NCI-H1105 (cell line): Measurements from ENCODE around the gene ROR2.

Source experiments
- DNase-seq: peaks from one replicate; lab custom pipeline; 2025; lab: John Stamatoyannopoulos, UW

ROR2 gene

DNA sequence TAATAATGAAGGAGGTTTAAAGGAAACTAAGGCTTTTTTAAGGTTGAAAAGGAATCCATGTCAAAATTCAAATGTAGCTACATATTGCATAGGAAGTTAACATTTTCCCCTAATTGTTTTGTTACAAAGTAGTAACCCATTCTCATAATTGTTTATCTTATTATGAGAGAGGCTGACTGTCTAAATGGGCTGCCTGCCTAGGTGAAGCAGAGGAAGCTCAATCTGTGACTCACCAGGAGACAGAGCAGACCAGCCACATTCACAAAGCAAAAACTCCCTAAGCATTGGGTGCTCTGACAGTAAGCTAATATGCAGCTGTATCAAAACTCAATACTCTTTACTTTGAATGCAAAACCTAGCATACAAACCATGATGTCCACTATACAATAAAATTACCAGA is 208.5 kb downstream of the ROR2 start:
- DNase-seq, result no peak

DNA sequence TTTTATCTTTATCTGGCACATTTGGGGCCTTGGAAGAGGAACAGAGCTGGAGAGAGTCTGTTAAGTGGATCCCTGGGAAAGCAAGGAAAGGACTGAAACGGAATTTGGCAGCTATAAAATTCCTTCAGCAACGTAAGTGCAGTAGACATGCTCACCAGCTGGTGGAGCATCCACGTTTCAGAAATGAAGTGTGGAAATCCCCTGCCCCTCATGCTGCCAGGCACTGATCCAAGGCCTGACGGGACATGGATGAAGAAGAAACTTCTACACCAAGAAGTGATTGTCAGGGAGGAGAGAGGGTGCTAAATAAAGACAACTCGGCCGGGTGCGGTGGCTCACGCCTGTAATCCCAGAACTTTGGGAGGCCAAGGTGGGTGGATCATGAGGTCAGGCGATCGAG is 209.3 kb downstream of the ROR2 start:
- DNase-seq, result no peak

DNA sequence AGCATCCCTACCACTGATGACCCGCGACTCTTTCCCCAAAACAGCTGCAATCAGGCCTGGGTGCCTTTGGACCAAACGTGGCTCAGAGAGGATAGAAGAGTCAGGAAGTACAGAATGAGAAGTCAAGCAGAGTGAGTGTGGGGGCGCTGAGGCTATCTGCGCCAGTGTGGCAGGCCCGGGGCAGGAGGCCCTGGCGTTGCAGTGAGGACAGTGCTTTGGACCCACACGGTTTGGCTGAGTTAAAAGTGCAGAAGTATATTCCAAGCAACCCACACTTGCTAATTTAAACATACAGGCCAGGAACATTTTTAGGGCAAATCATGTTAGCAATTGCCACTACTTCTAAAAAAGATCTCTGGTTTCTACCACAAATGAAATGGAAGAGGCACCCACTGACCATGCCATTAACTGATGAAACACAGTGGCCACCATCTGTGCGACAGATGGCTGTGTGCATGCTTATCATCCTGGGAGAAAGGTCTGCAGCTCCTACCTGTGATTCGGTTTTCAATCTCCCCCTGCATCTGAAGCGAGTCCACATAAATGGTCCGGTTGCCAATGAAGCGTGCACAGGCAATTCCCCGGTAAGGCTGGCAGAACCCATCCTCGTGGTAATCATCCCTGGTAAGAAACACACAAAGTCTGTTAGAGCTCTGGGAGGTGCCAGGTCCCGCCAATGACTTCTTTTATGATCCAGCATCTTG is 213.0 kb downstream of the ROR2 start:
- DNase-seq, result no peak

DNA sequence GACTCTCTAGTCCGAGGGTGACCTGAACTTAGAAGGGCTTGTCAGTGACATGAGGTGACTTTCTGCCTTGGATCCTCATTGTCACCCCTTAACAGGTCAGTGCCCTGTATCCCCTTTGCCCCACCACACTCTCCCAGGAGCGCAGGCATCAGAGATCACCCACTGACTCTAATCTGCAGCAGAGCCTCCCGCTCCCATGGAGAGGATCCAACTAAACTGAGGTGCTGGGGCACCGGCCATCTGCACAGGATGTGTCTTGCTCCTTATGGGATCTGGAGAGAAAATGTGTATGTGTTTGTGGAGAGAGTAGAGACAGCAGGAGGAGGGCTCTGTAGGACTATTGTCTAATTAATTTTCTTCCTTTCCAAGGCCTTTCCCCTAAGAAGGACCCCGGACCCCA is 213.7 kb downstream of the ROR2 start:
- no peak for DNase-seq

DNA sequence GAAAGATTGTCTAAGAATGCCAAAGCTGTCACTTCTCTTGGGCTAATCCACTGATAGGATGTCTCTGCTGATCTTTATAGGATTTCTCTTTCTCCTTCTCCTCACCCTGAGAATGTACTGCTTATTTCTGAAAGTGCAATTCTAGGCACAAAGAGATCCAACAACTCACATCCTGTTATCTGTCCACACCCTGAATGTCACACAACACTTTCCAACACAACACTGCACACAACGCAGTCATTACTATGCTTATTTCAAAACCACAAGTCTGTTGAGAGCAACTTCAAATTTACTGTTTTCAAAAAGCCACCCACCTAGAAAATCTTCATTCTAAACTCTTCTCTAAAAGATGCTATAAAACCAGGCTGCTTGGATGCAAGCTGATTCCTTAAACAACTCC is 215.0 kb downstream of the ROR2 start:
- DNase-seq, result no peak

DNA sequence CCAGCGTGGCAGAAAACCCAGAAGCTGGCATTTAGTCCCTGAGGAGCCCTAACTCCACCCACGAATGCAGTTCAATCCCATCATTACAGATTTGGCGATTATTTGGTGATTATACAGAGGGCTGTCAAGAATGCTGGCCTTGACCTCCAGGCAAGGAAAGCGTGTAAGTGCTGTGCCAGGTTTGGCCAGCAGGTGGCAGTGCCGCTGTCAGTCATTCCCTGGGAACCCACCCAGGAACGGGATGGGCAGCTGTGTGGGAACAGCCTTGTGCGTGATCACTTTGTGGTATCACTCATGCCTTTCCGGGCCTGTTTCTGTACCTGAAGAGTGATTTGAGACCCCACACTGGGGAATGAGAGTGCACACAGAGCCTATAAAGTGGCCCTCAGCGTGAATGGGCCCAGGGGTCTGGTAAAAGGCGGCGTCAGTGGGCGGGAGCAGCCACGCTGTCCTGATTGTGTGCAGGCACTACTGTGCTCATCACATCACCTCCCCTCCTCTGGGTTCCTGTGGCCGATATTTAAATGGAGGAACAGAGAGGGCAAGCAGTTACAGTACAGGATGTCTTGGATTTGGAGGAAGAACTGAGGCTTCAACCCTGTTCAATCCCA is 215.6 kb downstream of the ROR2 start:
- peak; percentile 30 for DNase-seq

DNA sequence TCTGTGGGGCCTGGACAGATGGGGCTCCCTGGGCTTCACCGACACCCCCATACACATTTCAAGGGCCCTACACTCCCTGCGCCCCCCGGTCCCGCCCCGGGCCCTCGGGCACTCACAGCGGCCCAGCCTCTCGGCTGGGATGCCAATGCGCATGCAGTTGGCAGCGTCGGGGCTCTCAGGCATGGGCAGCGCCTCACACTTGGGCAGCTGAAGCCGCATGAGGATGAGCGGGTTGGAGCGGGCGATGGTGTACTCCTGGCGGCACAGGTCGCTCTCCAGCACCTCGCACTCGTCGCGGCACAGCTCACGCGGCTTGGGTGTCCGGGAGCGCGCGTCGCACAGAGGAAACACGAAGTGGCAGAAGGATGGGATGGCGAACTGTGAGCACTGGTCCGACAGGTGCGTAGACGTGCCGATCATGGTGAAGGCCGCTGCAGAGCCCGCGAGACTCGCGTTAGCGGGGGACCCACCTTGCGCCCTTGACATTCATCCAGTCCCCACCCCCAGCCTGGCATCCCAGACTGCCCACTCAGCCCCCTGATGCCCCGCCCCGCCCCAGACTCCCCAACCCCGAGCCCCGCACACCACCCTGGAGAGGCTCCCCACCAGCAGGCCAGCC is 216.9 kb downstream of the ROR2 start:
- no peak for DNase-seq

DNA sequence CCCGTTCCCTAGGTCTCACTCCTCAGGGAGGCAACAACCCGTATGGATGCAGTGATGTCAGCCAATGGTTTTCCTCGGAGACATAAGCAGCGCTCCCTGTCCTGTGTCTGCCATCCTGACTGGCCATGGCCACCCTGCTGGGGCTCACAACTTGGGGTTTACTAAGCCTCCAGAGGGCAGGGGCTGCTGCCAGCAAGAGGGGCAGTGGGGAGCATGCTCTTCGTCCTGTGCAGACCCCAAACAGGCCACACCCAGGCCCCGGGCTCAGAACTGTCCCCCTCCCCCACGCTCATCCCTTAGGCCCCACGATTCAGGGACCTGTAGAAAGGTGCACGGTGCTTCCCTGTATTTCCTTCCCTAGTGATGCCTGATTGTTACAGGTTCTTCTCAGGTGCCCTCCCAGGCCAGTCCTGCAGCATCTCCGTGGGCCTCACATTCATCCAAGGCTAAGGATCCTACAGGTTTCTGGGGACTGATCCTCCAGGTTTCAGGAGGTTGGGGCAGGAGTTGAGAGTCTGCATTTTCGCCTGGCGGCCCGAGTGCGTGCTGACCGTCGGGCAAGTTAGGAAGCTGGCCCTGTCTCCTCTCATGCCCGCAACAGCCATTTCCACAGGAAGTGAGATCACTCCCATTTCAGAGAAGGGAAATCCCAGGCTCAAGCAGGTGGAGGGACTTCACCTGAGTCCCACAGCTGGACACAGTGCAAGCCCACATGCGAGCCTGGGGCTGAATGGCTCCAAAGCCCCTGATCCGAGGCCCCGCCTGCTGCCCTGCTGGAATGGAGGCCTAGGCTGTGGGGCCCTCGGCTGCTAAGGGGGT is 217.6 kb downstream of the ROR2 start:
- no peak for DNase-seq

DNA sequence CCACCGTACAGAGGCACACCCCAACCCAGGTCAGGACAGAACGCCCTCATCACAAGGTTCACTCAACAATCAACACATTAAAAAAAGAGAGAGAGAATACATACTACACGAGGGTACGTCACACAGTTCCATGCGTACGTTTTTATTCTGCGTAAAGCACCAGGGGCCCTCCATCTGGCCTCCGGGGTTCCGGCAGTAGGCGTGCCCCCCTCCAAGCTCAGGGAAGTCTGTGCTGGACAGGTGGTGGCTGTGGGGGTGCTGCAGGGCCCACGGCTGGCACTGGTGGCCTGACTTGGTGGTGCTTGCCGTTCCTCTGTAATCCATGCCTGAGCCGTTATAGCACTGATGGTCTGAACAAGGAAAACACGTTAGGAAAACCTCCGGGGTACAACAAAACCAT is 219.2 kb downstream of the ROR2 start:
- no peak for DNase-seq

DNA sequence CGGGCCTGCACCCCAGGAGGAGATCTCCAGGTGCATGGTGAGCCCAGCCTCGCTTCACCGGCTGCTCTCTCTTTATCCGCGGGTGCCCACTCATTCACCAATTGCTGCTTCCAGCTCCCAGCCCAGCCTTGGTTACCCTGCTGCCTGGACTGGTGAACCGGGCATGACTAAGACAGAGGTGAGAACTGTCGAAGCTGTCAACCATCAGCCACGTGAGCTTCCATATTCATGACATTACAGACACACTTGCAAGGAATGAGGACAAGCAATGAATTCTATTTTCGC is 220.5 kb downstream of the ROR2 start:
- no peak for DNase-seq

DNA sequence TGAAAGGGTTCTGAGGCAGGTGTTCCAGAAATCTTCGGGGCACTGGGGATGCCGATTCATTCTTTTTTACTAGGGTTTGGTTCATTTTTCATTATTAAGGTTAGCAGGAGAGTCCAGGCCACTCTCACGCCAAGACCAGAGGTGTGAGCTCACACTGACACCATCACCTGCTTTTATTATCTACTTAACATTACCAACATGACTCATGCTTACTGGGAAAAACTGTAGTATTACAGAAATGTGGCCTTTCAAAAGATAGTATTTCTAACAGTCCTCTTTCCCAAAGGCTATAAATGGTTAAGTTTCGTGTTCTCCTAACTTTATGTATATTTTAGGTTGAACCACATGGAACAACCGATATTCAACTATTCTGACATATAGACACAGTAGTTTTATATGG is 222.1 kb downstream of the ROR2 start:
- no peak for DNase-seq

DNA sequence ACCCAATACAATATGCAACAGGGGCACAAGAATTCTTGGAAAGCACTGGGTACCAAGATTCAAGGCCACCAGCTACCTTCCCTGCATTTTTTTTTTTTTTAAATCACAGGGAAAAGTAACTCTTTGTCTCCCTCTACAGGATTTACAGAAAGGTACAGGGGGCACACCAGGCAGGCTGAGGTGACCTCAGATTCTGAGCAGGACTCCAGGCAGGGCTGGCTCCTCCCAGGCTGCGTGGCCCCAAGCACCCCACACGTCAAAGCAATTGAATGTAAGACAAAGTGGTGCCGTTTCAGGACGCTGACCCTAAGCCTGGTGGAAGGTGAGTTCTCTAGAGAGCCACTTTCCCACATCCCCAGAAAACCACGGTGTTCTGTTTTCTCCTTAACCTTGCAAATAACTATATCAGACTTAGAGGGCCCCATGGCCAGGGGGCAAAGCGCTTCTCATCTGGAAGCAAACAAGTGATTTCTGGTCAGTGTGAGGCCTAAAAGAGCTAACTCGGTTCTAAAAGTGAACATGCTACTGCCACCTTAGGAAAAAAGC is 222.6 kb downstream of the ROR2 start:
- peak; percentile 18 for DNase-seq

DNA sequence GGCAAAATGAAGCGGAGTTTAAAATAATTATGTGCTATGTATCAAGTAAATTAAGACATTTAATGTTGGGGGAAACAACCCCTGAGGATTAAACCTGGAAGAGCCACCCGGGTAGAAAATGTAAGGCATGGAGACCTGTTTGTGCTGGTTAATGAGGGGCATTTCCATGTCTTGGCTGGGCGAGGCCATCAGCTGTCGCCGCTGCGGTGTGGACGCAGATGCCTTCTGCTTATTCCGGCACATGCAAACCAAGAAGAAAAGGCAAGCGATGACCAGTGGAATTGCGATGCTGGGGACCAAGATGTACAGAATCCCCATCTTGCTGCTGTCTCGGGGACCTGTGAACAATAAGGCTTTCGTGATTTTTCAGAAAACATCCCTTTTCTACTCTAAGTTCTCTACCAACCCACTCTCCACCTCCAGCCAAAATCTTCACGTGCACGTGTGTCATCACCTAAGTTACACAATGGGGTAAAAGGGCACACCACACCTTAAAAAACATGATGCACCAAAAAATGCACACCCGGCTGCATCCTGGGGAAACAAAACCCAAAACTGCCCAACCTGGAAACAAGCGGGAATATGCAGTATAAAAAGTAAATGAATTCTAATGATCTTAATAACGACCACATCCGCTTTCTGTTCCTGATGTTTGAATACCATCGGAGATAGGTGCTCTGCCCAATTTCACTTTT is 223.5 kb downstream of the ROR2 start:
- DNase-seq, result no peak

DNA sequence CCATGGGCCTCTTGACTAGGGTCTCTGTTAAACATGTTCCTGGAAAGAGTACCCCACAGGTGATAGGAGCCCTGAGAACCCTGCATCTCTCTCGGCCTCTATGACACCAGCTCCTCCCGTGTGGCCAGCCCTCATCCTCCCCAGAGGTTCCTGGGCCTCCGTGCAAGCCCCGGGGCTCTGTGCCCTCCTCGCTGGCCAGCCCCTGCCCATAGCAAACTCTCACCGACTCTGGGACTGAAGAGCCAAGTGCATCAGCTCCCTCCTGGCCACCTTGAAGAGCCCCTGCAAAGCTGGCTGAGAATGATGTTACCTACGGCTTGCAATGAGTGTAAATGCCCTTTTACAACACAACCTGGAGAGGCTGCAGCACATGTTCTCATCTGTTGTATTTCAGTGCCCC is 224.4 kb downstream of the ROR2 start:
- no peak for DNase-seq

DNA sequence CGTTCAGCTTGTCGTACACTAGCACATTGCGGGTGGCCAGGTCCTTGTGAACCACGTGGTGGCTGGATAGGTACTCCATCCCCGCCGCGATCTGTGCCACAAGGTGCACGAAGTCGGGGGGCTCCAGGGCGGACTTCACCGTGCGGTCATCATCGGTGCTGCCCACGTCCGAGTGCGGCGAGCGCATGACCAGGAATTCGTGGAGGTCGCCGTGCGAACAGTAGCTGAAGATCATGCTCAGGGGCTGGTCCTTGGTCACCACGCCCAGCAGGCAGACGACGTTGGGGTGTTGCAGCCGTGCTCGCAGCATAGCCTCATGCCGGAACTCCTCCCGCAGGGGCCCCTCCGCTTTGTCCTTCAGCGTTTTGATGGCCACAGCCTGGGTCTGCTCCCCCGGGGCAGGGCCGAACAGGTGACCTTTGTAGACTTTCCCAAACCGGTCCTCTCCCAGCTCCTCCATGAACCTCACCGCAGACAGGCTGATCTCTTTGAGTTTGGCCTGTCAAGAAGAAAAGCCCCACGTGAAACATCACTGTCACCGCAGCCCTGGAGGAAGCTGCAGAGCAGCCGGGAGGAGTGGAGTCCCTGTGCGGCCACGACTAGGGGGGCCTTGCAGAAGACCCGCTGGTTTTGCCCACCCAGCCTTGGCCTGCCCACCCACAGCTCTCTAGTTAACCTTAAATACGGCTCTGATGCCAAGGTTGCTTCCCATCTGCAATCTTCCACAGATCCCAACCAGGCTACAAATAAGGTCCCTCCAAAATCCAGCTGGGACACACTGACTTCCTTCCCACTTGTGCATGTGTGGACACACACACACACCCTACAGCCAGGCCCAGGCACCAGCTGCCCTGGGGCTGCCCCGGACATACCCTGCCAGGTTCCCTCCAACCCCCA is 225.2 kb downstream of the ROR2 start:
- DNase-seq, result no peak

DNA sequence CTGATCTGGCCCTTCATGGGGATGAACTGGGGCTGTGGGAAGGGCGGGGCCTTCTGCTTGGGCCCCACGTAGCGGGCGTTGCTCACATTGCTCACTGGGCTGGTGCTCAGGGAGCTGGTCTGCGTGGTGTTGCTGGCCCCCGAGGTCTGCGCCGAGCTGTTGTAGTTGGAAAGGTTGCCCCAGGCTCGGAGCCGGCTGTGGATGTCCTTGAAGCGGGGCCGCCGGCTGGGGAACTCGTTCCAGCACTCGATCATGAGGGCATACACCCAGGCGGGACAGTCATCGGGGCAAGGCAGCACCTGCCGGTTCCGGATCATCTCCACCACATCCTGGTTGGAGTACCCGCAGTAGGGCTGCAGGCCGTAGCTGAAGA is 226.0 kb downstream of the ROR2 start:
- no peak for DNase-seq

DNA sequence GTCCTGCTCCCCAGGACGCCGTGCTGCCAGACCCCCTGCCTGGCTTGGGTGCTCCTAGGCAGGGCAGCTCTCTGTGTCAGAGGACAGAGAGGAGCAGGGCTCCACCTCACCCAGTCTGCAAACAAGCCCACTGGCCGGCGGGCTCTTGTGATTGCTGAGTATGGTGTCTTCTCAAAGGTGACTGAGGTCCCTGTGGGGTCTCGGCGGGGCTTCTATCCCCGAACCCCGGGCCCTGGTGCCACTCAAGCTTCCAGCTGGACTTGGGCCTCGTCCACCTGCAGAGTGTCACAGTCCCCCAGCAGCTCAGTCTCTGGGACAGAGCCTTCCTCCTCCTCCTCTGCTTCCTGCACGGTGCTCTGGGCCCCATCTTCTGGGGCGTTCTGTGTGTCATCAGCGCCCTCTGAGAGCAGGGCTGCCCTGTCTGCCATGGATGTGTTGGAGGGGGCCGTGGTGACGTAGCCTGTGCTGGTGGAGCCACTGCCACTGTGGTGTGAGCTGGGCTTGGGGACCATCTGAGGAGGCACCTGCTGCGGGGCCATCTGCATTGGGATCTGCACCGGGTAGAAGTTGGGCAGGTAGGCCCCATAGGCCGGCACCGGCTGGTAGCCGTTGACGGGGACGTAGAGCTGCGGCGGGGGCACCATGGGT is 226.5 kb downstream of the ROR2 start:
- no peak for DNase-seq

DNA sequence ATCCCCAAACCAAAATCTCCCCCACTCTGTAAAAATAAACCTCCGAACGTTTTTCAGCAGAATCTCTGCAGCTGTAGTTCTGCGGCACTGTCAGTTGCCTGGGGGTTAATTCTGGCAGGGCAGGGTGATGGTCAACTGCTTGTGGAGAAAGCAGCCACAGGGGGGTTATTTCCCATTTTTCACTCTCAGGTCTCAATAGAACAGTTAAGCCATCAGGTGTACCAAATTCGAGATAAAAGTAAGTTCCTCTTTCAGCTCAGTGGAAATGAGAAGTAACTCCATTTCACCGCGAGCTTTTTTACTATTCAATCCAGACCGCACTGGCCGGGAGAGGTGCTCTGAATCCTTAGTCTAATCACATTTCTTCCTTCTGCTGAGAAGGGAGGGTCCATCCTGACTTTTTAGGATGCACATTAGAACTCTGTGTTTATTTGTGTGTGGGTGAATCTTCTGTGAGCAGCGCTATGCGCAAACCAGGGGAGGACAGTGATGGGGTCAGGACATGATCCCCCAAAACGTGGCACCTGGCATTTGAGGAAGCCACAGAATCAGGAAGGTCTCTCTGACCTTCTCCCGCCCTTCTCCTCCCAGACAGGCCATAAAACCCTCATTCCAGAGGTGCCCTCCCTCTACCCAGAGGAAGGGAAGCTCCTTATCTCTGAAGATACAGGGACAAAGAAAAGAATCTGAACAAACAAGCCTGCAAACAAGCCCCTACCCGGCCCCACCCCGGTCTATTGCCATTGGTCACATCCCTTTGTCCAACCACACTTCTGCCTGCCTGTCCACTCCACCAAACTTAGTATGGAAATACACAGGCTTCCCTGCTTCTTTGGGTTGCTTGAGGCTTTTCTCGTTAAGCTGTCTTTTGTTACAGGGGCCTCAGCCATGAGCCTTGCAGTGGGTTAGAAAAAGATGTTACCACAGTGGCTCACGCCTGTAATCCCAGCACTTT is 229.0 kb downstream of the ROR2 start:
- no peak for DNase-seq

DNA sequence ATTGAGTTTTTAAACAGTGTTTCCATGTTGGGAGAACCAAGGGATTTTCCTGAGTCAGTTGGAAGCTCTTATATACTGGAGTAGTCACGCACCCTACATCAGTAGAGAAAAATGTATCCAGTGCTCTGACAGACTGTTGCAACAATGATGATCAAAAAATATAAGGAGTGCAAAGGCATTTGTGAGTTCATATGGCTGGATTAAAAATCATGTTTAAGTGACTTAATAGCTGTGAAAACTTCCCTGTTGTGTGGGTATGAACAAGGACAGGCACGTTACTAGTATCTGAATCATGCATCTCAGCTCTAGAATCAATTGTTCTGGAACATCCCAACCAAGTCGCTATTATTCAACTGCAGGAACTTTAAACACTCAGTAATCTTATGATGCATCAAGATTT is 229.7 kb downstream of the ROR2 start:
- no peak for DNase-seq

DNA sequence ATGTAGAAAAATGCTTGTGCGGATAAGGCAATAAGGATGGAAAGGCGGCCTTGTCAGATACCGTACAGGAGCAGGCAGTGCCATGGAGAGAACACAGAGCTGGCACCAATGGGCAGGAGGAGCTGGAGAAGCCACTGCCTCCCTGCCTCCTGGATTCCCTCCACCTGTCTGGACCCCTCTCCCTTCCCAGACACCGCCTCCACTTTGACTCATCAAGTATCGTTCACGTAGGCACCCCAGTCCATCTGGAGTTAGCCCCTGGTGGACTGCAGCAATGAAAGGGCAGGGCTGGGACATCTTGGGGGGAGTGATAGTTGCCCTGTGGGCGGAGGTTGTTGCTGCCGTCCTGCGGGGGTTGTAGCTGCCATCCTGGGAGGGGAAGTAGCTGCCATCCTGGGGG is 232.0 kb downstream of the ROR2 start:
- DNase-seq, result no peak
